NCI-H510A (cell line): ENCODE measurements around the gene GPR68.
"Not testable (repeated sequence)": the region's sequence is repeated elsewhere in the genome, so short reads cannot be mapped to it uniquely, and the experiment has no call there.

Experiments
- DNase-seq: peaks from one replicate; lab custom pipeline; 2025; lab: John Stamatoyannopoulos, UW

GPR68 gene

DNA sequence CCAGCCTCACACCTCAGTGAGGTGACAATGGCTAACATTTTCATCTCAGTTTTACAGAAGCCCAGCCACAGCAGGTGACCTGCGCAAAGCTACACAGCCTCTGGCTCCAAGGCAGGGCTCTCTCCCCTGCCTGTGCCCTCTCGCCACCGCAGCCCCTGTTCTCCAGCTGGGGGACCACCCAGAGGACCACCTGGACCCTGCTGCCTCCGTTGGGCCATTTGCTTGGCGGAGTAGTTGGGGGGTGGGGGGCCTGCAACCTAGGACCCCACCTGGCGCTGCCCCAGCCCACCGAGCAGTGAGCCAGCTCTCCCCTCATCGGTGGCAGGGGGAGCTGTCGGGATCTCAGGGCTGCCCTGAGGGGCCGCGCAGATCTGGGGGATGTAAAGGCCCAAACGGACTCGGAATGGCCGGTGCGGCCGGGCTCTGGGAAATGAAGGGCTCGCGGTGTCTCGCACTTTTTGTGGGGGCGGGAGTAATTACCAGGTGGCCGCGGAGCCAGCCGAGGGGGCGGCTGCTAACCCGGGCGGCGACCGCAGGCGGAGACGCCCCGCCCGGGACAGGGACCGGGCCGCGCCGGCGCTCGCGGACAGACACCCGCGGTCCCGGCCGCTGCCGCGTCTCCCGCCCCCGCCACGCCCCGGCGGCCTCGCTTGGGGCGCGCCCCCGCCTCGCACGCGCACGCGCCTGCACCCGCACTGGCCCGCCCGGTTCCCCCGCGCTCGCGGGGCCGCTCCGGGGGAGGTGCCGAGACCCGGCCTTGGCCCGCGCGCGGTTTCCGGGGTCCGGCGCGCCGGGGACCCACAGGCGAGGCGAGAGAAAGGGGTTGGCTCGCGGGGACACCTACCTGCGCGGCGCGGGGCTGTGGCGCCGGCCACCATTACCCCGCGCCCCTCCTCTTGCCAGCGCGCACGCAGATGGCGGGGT, 8.6 kb upstream of the GPR68 start:
- peak; percentile 31 for DNase-seq

DNA sequence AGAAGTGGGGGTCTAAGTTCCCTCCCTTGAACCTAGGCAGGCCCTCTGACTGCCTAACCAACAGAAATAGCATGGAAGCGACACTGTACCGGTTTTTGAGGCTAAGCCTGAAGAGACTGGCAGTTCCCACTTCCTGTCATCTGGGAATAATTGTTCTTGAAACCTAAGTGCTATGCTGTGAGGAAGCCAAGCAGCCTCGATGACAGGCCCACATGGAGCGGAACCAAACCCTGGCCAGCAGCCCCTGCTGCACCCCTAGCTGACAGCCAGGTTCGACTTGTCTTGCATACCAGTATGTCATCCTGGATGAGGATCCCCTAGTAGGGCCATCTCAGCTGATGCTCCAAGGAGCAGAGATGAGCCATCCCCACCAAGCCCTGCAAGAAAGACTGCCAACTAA, 6.4 kb upstream of the GPR68 start:
- DNase-seq, result no peak

DNA sequence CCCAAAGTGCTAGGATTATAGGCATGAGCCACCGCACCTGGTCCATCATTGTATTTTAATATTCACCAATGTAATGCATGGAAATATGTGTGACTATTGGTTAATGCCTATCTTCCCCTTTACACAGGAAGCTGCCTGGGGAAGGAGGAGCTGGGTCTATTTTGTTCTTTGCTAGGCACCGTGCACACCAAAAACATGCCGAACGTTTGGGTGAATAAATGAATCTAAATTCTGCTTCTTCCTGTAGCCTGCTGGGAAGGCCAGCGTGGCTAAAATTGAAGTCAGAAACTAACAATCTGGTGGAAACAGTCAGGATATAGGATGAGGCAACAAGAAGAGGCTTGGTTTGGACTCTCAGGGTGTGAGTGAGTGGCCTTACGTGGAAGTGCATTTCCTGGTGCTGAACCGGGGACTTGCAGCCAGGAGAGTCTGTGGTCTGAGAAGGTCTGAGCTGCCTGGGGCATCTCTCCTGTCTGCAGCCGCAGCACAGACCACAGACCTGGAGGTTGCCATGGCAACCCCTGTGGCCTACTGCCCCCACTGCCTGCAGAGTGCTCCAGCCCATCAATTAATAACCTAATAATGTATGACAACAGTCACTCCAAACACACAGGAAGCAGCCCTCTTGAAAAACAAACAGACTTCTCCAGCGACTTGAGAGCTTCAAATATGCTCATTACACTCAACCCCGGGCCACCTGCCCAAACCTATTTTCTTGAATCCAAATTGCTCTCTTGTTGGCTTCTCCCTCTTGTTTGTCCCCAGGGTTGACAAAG, 5.5 kb upstream of the GPR68 start:
- DNase-seq, result peak; percentile 83

DNA sequence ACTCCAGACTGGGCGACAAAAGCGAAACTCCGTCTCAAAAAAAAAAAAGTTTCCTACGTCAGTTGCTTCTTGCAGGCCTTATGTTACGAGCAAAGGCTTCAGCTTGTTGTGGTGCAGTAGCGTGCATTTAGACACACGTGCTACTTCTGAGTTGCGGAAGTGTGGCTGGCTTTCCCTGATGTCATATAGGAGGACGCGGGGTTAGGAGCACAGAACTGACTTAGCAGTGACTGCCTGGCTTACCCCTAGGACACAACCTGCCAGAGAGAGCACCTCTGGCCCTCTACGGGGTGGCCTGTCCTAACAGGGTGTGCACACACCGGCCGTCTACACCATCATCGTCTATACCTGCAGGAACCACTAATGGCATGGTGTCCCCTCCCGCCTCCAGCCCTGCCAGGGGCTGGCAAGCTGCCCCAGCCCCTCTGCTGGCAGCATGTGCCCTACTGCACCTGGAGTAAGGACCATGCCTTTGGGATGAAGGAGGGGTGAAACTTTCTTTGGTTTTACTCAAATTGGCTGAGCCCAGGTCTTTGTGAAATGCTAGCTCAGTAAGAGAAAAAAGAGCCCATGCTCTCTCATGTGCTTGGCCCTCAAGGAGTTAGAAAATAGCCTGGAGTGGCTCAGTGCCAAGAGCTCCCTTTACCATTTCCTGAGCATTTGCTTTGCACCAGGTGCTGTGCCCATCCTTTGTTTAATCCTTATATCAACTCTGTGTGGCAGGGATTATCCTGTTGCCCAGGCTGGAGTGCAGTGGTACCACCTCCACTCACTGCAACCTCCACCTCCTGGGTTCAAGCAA, 1.7 kb upstream of the GPR68 start:
- DNase-seq, result no peak

DNA sequence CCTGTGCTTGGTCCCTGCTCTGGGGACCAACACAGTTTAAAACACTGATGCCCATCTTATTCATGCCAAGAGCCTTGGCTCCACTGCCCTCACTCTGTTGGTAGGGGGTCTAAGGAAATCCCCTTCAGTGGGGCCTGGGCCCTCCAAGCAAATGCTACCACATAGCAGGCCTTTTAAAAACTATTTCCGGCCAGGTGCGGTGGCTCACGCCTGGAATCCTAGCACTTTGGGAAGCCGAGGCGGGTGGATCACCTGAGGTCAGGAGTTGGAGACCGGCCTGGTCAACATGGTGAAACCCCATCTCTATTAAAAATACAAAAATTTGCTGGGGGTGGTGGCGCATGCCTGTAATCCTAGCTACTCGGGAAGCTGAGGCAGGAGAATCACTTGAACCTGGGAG, 1.1 kb upstream of the GPR68 start:
- not testable (repeated sequence) for DNase-seq

DNA sequence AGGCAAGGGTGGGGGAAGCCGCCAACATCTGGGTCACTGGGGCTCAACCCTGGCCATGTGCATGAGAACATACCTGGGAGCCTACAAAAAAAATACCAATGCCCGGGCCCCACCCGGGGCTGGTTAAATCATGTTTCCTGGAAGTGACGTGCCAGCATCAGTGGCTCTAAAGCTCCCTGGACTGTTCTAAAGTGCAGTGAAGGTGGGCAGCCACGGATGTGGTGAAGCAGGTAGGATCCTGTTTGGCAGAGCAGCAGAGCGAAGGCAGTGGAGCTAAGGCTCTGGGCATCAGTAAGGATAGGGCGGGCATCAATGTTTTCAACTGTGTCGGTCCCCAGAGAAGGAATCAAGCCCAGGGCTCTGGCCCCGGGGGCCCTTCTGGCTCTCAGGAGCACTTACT, 525 bp upstream of the GPR68 start:
- DNase-seq, result no peak

DNA sequence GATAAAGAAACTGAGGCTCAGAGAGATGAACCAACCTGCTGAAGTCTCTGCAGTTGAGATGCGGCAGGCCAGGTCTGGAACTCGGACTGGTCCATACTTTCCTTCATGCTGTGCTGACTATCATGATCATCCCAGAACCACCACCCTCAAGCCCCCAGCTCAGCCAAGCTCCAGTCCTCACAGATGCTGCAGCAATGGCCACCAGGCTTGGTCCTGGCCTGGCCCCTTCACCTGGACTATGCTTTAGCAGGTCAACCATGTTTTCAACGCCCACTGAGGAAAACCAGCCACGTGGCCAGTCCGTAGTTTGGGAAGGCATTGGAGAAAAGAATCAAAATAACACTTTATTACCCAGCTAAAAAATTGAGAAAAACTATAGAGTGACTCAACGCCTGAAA, 1.4 kb downstream of the GPR68 start:
- no peak for DNase-seq

DNA sequence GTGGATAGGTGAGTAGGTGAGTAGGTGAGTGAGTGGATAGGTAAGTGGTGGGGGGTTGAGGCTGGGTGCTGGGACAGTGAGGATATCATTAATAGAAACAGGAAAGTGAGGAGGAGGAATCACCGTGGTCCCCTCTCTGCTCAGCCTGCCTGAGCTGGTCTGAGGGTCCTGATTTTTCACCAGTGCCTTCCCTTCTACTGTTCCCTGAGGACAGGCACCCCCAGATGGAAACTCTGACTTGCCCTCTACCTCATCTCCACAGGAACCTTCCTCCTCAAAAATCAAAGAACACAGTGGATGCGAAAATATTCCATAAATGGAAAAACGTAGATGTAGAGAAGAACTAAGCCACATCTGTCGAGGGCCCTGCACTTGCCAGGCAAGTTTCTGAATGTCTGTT, 1.9 kb downstream of the GPR68 start:
- no peak for DNase-seq

DNA sequence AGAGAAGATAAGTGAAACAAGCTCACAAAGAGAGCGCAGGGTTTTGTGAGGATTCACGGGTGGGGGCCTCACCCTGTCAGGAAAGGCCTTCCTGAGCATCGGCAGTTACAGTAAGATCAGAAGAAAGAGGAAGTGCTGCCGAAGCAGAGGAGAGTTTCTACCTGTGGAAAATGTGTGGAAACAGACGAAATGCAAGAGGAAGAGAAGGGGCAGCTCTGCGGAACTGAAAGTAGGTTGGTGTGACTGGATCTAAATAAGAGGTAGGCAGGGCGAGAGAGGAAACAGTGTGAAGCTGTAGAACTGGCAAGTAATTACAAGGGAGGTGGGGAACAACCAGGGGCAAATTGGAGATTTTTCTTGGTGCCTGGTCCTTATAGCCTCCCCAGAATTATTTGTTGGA, 2.6 kb downstream of the GPR68 start:
- no peak for DNase-seq

DNA sequence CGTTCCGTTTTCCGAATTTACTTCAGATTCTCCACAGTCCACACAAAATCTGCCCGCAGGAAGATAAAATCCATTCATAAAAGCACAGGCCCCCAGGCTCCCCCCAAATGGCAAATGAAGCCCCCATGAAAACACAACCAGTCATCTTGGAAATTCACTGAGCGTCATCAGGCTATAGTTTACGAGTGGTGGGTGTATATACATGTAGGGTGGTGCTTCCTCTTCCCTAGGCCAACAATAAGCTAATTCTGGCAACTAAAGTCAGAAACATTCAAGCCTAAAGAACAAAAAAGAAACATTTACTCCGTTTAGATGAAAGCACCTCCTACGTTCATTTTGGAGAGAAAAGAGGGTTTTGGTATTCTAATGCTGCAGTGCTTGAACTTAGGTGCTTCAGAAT, 5.8 kb downstream of the GPR68 start:
- DNase-seq, result no peak

DNA sequence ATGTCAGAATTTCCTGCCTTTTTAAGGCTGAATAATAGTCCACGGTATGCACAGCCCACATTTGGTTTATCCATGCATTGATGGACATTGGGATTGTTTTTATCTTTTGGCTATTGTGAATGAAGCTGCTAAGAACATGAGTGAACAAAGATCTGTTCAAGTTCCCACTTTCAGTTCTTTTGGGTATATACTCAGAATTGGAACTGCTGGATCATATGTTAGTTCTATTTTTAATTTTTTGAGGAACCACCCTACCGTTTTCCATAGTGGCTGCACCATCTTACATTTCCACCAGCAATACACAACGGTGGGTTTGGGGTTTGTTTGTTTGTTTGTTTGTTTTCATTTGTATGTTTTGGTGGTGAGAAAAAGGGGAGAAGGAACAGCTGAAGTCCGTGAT, 6.4 kb downstream of the GPR68 start:
- no peak for DNase-seq

DNA sequence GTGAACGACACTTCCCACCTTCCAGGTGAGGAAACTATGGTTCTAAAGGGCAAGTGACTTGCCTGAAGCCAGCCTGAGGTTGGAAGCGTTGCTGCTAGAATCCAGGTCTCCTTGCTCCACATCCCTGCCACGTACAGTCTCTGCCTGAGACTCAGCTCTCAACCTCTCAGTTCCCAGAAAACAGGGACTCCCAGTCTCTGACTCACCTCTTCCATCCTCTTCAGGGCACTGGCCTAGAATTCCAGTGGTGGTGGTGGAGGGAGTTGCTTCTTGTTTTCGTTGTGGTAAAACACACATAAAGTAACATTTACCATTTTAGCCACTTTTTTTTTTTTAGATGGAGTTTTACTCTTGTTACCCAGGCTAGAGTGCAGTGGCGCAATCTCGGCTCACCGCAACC, 7.3 kb downstream of the GPR68 start:
- DNase-seq, result no peak

DNA sequence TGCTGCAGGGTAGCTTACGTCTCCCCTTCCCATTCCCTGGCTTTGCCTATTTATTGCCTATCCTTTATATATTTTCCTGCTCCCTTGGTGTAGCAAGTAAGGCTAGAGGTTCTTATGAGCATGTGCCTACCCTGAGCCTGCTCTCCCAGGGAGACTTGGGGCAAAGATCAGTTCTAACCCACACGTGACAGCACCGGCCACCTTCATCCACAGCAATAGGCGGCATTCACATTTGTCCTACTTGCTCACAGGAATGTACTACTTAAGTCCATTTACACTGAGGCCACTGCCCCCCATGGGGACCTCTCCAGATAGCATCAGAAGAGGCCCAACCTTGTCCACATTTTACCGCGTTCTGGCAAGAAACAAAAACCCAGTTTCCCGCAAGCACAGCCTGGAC, 8.7 kb downstream of the GPR68 start:
- DNase-seq, result no peak

DNA sequence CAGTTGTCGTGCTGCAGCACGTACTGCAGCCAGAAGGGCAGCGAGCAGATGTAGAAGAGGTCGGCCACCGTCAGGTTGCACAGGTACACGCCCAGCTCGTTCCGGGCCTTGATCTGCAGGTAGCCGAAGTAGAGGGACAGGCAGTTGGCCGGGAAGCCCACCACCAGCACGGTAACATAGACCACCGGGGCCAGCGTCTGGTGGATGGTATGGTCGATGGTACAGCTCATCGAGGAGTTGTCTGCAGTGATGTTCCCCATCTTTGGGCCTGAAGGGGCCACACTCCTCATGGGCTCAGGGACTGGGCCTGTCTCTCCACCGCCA, 9.8 kb downstream of the GPR68 start:
- no peak for DNase-seq

DNA sequence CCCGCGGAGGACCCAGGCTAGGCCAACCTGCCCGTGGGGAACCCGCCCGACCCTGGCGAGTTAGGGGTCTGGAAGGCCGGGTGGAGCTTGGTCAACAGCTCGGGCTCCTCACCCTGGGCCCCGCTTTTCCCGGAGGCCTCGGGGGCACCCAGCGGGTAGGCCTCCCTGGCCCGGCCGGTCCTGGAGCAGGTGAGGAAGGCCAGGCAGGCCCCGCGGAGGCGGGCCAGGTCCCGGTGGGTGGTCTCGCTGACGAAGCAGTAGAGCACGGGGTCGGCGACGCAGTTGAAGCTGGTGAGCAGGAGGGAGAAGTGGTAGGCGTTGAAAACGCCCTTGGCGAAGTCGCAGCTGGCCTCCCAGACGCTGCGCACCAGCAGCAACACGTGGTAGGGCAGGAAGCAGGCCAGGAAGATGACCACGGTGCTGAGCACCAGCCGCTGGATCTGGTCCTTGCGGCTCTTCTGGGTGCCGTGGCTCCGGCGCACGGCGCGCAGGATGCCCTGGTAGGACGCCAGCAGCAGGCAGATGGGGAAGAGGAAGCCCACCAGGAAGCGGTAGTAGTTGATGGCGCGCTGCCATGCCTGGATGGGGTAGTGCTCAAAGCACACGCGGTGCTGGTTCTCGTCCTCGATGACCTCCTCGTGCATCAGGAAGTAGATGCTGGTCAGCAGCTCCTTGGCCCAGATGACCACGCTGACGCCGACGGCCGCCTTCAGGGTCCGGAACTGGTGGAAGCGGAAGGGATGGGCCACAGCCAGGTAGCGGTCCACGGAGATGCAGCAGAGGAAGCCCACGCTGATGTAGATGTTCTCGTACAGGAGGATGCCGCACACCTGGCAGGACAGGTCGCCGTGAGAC, 10.3 kb downstream of the GPR68 start:
- no peak for DNase-seq

DNA sequence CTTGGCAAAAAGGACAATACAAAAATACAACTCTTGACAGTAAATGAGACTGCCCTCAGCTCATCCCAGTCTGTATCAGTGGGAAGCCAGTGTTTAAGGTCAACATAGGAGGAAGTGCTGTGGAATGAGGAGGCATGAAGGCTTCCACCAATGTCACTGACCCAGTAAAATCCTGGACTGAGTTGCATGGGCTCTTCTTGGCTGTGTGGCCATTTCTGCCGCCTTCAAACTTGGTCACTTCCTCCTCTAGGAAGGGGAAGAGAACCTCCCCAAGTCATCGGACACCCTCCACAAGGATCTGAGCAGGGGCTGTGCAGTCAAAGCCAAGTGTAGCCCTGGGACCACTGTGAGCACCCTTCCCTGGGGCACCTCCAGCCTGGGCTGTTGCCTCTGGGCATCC, 11.9 kb downstream of the GPR68 start:
- no peak for DNase-seq

DNA sequence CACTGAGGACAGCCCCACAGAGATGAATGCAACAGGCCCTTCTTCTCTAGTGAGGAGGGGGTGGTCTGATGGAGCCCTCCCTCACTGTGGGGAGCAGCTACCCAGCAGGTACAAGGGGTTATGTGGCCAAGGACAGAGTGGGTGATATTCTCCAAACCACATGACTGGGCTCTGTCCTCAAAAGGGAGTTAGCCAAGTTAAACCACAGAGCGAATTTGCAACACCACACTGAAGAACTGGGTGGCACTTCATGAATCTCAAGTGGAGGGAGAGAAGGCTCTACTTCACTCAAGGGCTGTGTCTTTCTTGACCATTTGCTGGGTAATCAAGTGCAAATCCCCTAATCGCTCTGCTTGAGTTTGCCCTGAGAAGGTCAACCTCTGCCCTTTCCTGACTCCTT, 12.5 kb downstream of the GPR68 start:
- DNase-seq, result no peak

DNA sequence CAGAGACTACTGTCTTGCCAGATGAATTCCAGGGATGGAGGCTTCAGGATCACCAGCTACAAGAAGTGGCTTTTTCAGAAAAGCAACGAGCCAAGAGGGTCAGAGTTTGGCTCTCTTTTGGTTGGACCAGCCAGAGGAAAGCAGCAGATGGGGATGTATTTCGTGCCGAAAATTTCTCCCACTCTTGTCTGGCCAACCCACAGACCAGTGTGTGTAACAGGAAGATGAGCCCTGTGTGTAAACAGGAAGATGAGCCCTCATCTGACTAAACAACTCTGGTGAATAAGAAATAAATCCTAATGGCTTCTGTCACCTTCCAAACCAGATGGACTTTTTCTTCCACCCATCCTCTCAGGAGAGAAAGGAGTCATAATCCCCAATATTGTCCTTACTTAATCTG, 13.1 kb downstream of the GPR68 start:
- DNase-seq, result no peak

DNA sequence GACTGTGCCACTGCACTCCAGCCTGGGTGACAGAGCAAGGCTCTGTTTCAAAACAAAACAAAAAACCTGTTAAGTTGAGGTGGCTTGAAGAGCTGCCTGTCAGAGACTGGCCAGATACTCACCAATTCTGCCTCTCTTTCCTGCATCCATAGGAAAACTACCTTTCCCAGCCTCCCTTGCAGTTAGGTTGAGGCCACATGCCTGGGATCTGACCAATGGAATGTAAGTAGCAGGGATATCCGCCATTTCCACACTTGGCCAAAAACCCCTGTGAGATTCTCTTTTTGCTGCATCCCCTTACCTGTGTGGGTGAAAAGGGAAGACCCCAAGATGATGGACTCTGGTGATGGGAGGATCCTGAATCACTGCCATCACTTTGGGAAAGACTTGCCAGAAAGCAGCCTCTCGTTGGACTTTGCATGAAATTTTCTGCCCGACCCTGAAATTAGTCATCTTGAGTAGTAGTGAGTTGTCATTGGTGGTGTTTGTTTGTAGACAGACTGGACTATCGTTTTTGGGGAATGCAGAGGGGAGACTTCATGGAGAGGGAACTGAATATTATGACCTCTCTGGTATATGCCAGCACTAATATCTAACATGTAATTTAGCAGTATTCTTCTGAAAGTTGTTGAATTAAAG, 14.0 kb downstream of the GPR68 start:
- no peak for DNase-seq

DNA sequence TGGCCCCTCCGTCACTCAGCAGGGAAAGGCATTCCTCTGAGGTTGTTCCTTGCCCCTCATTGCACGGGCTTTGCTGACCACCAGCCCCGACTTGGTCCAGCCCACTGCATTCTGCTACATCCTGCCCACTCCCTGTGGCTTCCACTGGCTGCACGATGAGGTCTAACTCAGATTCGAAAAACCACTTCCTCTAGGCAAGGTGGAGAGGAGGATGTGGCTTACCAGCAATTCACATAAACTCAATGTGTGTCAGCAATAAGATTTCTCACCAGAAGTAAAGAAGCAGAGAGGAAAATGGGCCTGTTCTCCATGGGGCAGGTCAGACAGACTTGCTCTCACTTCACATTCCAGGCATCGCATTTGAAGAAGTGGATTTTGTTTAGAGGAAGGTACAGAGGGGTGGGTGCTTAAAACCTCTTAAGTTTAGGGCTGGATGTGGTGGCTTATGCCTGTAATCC, 14.7 kb downstream of the GPR68 start:
- no peak for DNase-seq

DNA sequence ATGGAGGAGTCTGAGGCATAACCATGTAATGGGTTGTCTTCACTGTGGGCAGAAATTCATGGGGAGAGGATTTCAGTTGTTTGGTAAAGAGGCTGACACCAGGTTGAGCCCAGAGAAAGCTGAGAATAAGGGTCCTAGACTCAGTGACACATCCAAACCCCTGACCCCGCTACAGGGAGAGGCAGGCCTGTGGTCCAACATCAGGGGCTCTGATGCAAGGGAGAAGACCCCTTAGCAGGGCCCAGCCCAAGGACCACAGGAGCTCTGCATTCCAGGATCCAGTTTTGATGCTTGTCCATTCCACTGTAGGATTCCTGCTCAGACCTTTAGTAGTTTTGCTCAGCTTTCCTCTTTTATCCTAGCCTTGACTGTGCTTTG, 15.5 kb downstream of the GPR68 start:
- no peak for DNase-seq
